NB4 (cell line): Measurements from ENCODE around the gene RCVRN.

ENCODE experiments used
- CTCF ChIP-seq: IDR thresholded peaks from one replicate; pipeline ENCODE4 v1.5.1; 2012; ENCODE audit warnings: low read depth, low read length
- MYC ChIP-seq: IDR thresholded peaks from 2 replicates; pipeline ENCODE4 v1.6.1; 2011; ENCODE audit warnings: low read depth, low read length
- POLR2A ChIP-seq: IDR thresholded peaks from 2 replicates; pipeline ENCODE4 v1.6.1; 2011; ENCODE audit warnings: mild to moderate bottlenecking; ENCODE audit not compliant: insufficient read length; ENCODE audit errors: extremely low read depth
- TF ChIP-seq, protein P1 (sequence below): IDR thresholded peaks from 2 replicates; pipeline ENCODE4 v1.6.1; 2011; ENCODE audit warnings: low read depth, low read length

DNA sequence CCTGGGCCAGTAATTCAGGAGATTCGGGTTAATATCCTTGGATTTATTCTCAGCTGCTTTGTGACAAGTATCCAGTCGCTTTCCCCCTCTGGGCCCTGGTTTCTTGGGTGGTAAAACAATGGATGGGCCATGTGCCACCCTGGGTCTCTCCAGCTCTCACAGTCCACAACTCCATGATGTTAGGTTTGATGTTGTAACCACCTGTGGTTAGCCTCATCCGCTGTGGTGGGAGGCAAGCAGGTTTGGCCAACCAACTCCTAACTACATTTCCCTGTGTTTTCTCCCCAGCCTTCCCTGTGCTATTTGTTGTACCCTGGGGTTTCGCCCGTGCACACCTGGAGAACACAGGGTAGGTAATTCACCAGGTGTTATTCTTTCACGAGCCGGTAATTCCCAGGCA is 44.2 kb downstream of the RCVRN start:
- TF ChIP-seq CTCF: no peak
- TF ChIP-seq POLR2A: no peak
- TF ChIP-seq, protein P1, sequence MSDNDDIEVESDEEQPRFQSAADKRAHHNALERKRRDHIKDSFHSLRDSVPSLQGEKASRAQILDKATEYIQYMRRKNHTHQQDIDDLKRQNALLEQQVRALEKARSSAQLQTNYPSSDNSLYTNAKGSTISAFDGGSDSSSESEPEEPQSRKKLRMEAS: peak; percentile 77
- peak; percentile 79 for TF ChIP-seq MYC
